Panc1 (cell line): ENCODE data around the gene UBASH3A. TPM values are rescaled to one million over a fixed set of nuclear protein-coding genes. Genes with fewer than 3 reads are reported as not detected.

ENCODE experiments used
- ATAC-seq: fragments of 200-7000 bp; cut with Tn5 transposase; 2 replicates; pipeline ENCODE4 v1.9.1; 2020; ENCODE audit warnings: mild to moderate bottlenecking, moderate library complexity
- BruUV-seq: library from RNA; stranded (reverse); fragments of 400-500 nt; replicated peaks from 2 replicates; lab custom pipeline; 2021; lab: Mats Ljungman, UMichigan
- CTCF ChIA-PET: fragments of 300-600 bp; sonication (Branson Sonifier 250); formaldehyde crosslinking; loops from one replicate; lab custom pipeline; 2022; ENCODE audit warnings: antibody characterized with exemption; lab: Charles Lee
- POLR2A ChIA-PET: fragments of 300-600 bp; sonication (Branson Sonifier 250); formaldehyde crosslinking; loops from one replicate; lab custom pipeline; 2022; ENCODE audit warnings: antibody characterized with exemption; lab: Charles Lee
- DNase-seq: peaks from one replicate; pipeline ENCODE4 v3.0.0-alpha.2; 2010; ENCODE audit warnings: low read depth, low spot score
- H3K27ac ChIP-seq: 2 replicates; pipeline ENCODE4 v1.5.1; 2011; ENCODE audit warnings: mild to moderate bottlenecking, low read length, inconsistent platforms
- H3K27me3 ChIP-seq: fragments of 200-500 bp; sonication (Bioruptor generic); 2 replicates; pipeline ENCODE4 v1.6.0; 2014; ENCODE audit warnings: low read length, inconsistent platforms; ENCODE audit not compliant: control insufficient read depth, insufficient read depth
- H3K36me3 ChIP-seq: fragments of 200-500 bp; sonication (Bioruptor generic); 2 replicates; pipeline ENCODE4 v1.5.1; 2014; ENCODE audit warnings: inconsistent platforms, mild to moderate bottlenecking, low read length, moderate library complexity; ENCODE audit not compliant: control insufficient read depth, insufficient read depth
- H3K4me1 ChIP-seq: 2 replicates; pipeline ENCODE4 v1.5.1; 2011; ENCODE audit warnings: inconsistent platforms, mild to moderate bottlenecking, low read length, moderate library complexity; ENCODE audit not compliant: control insufficient read depth, insufficient read depth
- H3K4me3 ChIP-seq, 2 experiments: 2 replicates each; pipeline ENCODE4 v1.5.1; 2011 to 2012; ENCODE audit warnings: low read depth in 2 of 2, low read length in 2 of 2, mild to moderate bottlenecking in 2 of 2, inconsistent platforms in 1 of 2, moderate library complexity in 1 of 2
- H3K9me3 ChIP-seq: fragments of 200-500 bp; sonication (Bioruptor generic); 2 replicates; pipeline ENCODE4 v1.5.1; 2014; ENCODE audit warnings: low read depth, mild to moderate bottlenecking, inconsistent platforms, low read length, moderate library complexity; ENCODE audit not compliant: control insufficient read depth, insufficient read depth
- CTCF ChIP-seq: fragments of 450-650 bp; IDR thresholded peaks from 2 replicates; pipeline ENCODE4 v1.5.1; 2017; ENCODE audit warnings: mild to moderate bottlenecking
- POLR2AphosphoS5 ChIP-seq: IDR thresholded peaks from 2 replicates; pipeline ENCODE4 v1.6.1; 2012; ENCODE audit warnings: mild to moderate bottlenecking, low read depth, low read length, moderate library complexity
- REST ChIP-seq, 2 experiments: IDR thresholded peaks; 2 replicates each; pipeline ENCODE4 v1.6.1; 2011 to 2012; ENCODE audit warnings: low read depth in 2 of 2, control low read depth in 1 of 2, low read length in 1 of 2, mild to moderate bottlenecking in 1 of 2, moderate library complexity in 1 of 2; ENCODE audit not compliant: insufficient read depth in 1 of 2
- SIN3A ChIP-seq: IDR thresholded peaks from 2 replicates; pipeline ENCODE4 v1.6.1; 2012; ENCODE audit warnings: low read depth, mild to moderate bottlenecking, low read length, moderate library complexity, borderline replicate concordance; ENCODE audit not compliant: insufficient read depth
- TCF7L2 ChIP-seq: IDR thresholded peaks from 2 replicates; pipeline ENCODE4 v1.6.1; 2011; ENCODE audit warnings: mild to moderate bottlenecking, low read depth, low read length, inconsistent platforms
- in situ Hi-C: cut with HindIII; loops from 2 replicates; pipeline ENCODE4 v1.10.0; 2016; ENCODE audit warnings: low sequenced_read_pairs, low pct_unique_long_range_greater_than_20kb
- intact Hi-C: fragments of 100-400 bp; cut with micrococcal nuclease; formaldehyde crosslinking; loops from one replicate; pipeline ENCODE4 v1.10.0; 2022; ENCODE audit not compliant: unreplicated experiment
- total RNA-seq: library from RNA; stranded (reverse); gene quantifications from one replicate; pipeline ENCODE4 v1.2.1, GENCODE V29; 2021; ENCODE audit not compliant: unreplicated experiment

The UBASH3A gene
- total RNA-seq, 1 experiment from 2014 or later, result 0.33 TPM

GRCh38 chr21:42425591-42425990 lies 21.9 kb downstream of the UBASH3A start:
- intact Hi-C loops, result no loop called here
- POLR2A ChIA-PET, result no interaction called here
- TF ChIP-seq SIN3A, result no peak
- no peaks in the 10 kb centered on the region for H3K4me1 ChIP-seq
- H3K9me3 ChIP-seq, result no peaks in the 10 kb centered on the region
- H3K27me3 ChIP-seq, result no peaks in the 10 kb centered on the region; the same call in 1 of the 2 replicates
- H3K36me3 ChIP-seq, result no peaks in the 10 kb centered on the region
- ATAC-seq, result no peak
- in situ Hi-C loops, result no loop called here
- CTCF ChIA-PET, result no interaction called here
- DNase-seq, result no peak
- no peak overlapping the region for H3K4me3 ChIP-seq
- BruUV-seq, result no TSS peak
- H3K27ac ChIP-seq, result no peak overlapping the region

- Histone ChIP-seq H3K4me1 (no peaks in the 10 kb centered on the region), H3K9me3 (no peaks in the 10 kb centered on the region), H3K27ac (no peak overlapping the region), H3K4me3 (no peak overlapping the region), H3K36me3 (no peaks in the 10 kb centered on the region), H3K27me3 (no peaks in the 10 kb centered on the region; the same call in 1 of the 2 replicates)
- POLR2A ChIA-PET, result no interaction called here
- intact Hi-C loops, result no loop called here
- DNase-seq (no peak), ATAC-seq (no peak)
- TF ChIP-seq POLR2AphosphoS5 (no peak), REST (IDR thresholded peaks at IDR 0.05; ENCODE audit: insufficient read depth in 1 of 2, low read depth in 2 of 2, low read length in 1 of 2) (no peak), CTCF (no peak), SIN3A (no peak), TCF7L2 (no peak)
- no TSS peak for BruUV-seq
- CTCF ChIA-PET, result no interaction called here
- in situ Hi-C loops, result no loop called here
Measured at GRCh38 chr21:42426424-42426823, 22.7 kb downstream of the UBASH3A start.

- no peaks in the 10 kb centered on the region; the same call in 1 of the 2 replicates for H3K27me3 ChIP-seq
- POLR2A ChIA-PET, result no interaction called here
- in situ Hi-C loops (no loop called here), intact Hi-C loops (no loop called here)
- no peak for TF ChIP-seq POLR2AphosphoS5
- no peak for TF ChIP-seq CTCF
- TF ChIP-seq REST (IDR thresholded peaks at IDR 0.05; ENCODE audit: insufficient read depth in 1 of 2, low read depth in 2 of 2, low read length in 1 of 2), result no peak
- TF ChIP-seq SIN3A, result no peak
- TF ChIP-seq TCF7L2, result no peak
- no peaks in the 10 kb centered on the region for H3K36me3 ChIP-seq
- ATAC-seq (no peak), DNase-seq (no peak)
- no peak overlapping the region for H3K4me3 ChIP-seq
- H3K27ac ChIP-seq, result no peak overlapping the region
- CTCF ChIA-PET, result no interaction called here
- H3K9me3 ChIP-seq, result no peaks in the 10 kb centered on the region
- no TSS peak for BruUV-seq
- H3K4me1 ChIP-seq, result no peaks in the 10 kb centered on the region
Measured at GRCh38 chr21:42426876-42427480, 23.3 kb downstream of the UBASH3A start.
